Myometrial cell (primary cell): Measurements from ENCODE around the gene CSMD2. TPM values are rescaled to one million over a fixed set of nuclear protein-coding genes. Genes with fewer than 3 reads are reported as not detected.

ENCODE experiments used
- total RNA-seq: library from RNA; depleted of rRNA; stranded (reverse); fragments of >200 nt; gene quantifications from 2 replicates; pipeline ENCODE4 v1.2.3, GENCODE V29; 2015

The CSMD2 gene
- under 0.01 and 0.18 TPM in 2 replicates for total RNA-seq

DNA sequence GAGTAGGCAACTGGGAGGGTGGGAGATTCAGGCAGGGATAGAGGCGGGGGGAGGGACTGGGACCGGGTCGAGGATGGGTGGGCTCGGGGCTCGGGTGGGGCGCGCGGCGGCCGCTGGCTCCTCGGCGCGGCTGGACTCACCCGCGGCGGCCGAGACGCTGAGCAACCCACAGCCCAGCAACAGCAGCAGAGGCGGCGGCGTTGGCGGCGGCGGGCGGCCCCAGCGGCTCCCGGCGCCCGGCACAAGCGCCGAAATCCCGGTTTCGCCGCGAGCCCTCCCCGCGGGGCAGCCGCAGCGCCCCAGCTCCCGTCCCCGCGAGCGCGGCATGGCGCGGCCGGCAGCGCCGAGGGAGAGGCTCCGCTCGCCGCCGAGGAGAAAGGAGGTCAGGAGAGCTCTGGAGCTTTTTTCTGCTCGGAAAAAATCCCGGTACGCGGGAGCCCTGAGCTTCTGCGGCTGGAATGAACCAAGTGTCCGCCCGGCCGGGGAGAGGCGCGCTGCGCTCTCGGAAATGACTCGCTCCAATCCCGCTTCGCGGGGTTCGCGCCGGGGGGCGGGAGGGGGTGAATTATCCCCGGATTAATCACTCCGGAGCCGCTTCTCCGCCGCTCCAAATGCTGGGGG lies at the start of gene CSMD2:
Gene CSMD2, minus strand, starts transcription at position 460 of the 621 bp plus-strand sequence. Its CDS starts 133 bp downstream, at position 327.

DNA sequence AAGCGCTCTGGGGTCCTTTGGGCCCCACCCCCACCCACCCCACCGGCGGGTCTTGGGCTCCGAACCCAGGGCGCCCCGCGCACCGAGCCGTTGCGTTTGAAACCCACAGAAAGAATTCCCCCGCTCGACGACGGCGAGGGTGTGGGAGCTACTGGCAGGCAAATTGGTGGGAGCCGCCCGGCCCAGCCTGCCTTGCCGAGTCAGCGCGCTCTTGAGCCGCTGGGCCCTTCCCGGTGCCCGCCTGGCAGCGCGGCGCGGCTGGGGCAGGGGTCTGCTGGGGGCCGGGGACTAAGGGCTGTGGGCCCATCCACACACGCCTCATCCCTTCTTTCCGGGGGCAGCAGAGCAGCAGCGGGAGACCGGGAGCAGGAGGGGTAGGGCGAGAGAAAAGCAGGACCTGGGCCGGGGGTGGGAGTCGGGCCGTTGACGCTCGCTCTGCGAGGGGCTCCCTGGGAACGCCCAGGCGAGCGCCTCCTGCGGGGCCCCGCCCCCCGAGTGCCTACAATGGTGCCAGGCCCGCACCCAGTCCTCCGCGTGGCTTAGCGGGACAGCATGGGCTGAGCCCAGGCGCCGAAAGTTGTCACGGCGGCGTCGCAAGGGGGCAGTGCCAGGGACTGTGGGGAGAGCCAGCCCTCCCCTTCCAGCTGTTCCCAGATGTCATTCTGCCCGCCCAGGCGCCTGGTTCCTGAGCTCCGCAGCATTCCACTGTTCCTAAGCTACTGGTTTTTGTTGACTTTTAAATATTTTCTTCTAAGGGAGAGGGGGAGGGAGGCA lies 12.0 kb upstream of the CSMD2 start, which contains the start of gene C1orf94:
Gene C1orf94, plus strand, starts transcription at position 78 of the 774 bp plus-strand sequence. CDS start 883 bp downstream, outside the sequence.

DNA sequence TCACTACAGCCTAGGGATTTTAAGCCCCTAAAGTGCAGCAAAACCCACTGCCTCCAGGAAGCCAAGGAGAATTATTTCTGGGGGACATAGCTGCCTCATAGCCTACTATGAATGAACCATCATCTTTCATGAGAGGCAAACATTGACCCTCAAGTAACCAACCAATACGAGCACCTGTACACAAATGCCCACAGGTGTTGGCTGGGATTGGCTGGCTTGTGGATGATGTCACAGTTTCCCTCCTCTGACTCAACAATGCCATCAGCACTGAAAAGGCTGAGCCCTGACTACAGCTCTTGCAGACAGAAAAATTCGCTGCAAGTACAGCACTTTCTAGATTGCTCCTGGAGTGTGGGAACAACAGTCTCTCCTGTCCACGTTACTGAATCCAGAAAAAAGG lies 301.3 kb downstream of the CSMD2 start, which contains the start of gene HMGB4:
Gene HMGB4, plus strand, starts transcription at position 301 of the 400 bp plus-strand sequence. CDS start 113 bp downstream, outside the sequence.

DNA sequence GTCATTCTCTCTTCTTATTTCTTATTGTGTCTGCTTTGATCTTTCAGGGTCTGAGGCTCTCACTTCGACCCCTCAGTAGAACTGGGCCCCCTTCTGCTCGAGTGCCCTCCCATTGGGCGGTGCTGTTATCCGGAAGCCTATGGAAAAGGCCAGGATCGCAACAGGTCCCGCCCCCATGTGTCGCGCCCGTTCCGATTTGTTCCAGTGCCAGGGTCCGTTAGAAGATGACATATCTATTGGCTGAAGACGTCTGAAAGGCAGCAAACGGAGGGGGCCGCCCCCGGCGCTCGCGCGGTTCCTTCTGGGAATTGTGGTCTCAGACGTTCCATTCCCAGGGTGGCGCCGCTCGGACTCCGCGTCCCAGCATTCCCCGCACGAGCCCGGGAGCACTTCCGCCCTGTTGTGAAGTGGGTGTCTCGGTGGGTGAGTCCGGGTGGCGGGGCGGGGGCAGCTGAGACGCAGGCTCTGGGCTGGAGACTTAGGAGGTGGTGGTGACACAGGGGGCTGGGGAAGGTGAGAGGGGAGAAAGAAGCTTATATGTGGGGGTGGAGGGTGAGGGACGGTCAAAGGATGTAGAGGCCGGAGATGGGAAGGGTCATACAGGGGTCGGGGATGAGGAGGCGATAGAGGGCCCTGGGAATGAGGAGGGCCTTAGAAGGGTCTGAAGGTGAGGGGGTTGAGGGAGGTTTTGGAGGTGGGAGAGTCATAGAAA lies 692.6 kb downstream of the CSMD2 start, which contains the start of gene ZSCAN20:
Gene ZSCAN20, plus strand, starts transcription at position 377 of the 712 bp plus-strand sequence. CDS start 6,644 bp downstream, outside the sequence.

Other genes with a start within 250 kb of the CSMD2 start
- not detected in 2 replicates for gene C1orf94, start 11.7 kb upstream of the CSMD2 start, total RNA-seq